Left lobe of liver (tissue), 2 donors: Measurements from ENCODE around the gene PRCD. TPM values are rescaled to one million over a fixed set of nuclear protein-coding genes. Genes with fewer than 3 reads are reported as not detected.
A peak's percentile ranks its signal among the peaks of the same experiment; 100 is the strongest.
"Not testable (repeated sequence)": the region's sequence is repeated elsewhere in the genome, so short reads cannot be mapped to it uniquely, and the experiment has no call there.

ENCODE experiments used
- ATAC-seq: fragments of 200-7000 bp; cut with Tn5 transposase; one replicate; pipeline ENCODE4 v1.9.1; 2020; ENCODE audit warnings: mild to moderate bottlenecking, moderate library complexity
- DNase-seq: peaks from one replicate; pipeline ENCODE4 v3.0.0-alpha.2; 2020; ENCODE audit warnings: low spot score
- total RNA-seq: library from RNA; stranded (reverse); gene quantifications from one replicate; pipeline ENCODE4 v1.2.1, GENCODE V29; 2021
- donor health status: DM: no; HTN: no; CAD: no; lungs with moderate emphysema.
- donor health status: DM: no; HTN: yes; CAD: no.

PRCD gene
- total RNA-seq, 1 donor from 2014 or later = 0.15 TPM

DNA sequence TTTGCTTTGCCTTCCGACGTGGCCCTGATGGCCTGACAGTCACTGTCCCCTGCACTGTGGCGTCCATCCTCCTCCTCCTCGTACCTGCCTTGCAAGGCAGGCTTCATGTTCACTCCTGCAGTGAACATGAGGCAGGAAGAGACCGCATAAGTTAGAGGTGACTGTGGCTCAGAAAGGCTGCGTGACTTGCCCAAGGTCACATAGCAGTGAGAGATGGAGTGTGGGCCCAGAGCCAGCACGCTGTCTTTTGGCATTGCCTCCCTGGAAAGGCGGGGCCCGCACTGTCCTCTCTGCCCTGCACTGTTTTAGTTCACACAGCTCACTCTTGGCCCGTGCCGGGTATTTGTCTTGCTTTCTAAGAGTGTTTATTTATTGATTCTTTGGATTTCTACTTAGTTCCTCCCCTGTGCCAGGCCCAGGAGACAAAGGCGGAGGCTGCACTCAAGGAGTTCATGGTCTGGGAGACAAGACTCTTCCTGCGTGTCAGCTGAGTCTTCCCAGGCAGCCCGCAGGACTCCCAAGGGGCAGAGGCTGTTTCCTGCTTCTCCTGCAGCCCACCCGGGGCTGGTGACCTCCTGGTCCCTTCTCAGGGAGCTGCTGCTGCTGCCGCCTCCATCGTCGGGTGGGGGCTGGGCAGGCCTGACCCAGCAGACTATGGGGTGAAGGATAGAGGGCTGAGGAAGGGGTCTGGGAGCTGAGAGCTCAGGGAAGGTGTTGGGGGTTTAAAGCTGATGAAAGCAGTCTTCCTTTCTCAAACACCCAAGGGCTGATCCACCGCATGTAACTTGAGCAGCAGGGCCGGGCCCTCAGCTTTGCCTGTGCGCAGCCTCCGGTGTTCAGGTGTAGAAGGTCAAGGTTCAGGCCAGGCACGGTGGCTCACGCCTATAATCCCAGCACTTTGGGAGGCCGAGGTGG lies 15.0 kb upstream of the PRCD start:
- DNase-seq = peak; percentile 69
- ATAC-seq = peak; percentile 62

GRCh38 chr17:76525513-76525833 lies 14.4 kb upstream of the PRCD start:
- ATAC-seq = not testable (repeated sequence)

DNA sequence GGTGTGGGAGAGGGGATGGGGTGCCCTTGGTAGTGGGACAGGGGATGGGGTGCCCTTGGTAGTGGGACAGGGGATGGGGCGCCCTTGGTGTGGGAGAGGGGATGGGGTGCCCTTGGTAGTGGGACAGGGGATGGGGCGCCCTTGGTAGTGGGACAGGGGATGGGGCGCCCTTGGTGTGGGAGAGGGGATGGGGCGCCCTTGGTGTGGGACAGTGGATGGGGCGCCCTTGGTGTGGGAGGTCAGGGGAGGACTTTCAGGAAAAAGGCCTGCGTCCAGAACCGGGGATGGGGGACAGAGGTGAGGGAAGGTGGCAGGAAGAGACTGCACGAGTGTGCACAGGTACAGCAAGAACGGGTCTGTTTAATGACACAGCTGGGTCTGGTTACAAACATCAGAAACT lies 12.8 kb upstream of the PRCD start:
- not testable (repeated sequence) for ATAC-seq, DNase-seq

More at GRCh38 chr17:76525513-76525833, 14.4 kb upstream of the PRCD start:
- DNase-seq = not testable (repeated sequence)

GRCh38 chr17:76527430-76528111 lies 12.3 kb upstream of the PRCD start:
- no peak for DNase-seq
- no peak for ATAC-seq

GRCh38 chr17:76528156-76528527 lies 11.7 kb upstream of the PRCD start:
- no peak for ATAC-seq

DNA sequence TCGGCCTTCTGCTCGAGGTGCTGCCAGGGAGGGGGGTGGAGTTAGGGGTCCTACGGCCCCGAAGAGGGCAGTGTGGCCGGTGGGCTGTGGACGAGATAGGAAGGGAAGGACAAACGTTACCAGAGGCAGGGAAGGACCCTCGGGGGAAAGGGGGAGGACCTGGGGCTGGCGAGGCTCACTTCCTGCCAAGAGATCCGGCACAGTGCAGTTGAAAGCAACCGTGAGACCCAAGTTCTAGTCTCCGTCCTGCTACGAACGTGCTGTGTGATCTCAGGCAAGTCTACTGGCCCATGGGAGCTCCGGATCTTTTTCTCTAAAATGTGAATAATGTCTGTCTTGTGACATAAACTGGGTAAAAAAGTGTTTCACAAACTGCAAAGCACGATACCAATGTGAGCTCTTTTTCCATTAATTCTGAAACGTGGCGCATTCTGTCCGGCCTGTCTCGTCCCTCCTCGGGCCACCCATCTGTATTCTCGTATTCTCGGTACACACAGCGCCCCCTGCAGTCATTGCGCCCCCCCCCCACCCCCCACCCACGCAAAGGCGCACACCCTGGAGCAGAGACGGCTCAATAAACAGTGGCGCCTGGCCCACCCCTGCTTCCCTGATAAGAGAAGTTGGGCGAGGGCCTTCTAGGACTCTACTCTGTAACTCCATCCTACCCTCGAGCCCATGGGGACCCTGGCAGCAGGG lies 11.2 kb upstream of the PRCD start:
- ATAC-seq = no peak
- DNase-seq = no peak

More at GRCh38 chr17:76528156-76528527, 11.7 kb upstream of the PRCD start:
- DNase-seq = no peak

GRCh38 chr17:76529224-76530094 lies 10.4 kb upstream of the PRCD start:
- DNase-seq = peak; percentile 60
- peak; percentile 53 for ATAC-seq

DNA sequence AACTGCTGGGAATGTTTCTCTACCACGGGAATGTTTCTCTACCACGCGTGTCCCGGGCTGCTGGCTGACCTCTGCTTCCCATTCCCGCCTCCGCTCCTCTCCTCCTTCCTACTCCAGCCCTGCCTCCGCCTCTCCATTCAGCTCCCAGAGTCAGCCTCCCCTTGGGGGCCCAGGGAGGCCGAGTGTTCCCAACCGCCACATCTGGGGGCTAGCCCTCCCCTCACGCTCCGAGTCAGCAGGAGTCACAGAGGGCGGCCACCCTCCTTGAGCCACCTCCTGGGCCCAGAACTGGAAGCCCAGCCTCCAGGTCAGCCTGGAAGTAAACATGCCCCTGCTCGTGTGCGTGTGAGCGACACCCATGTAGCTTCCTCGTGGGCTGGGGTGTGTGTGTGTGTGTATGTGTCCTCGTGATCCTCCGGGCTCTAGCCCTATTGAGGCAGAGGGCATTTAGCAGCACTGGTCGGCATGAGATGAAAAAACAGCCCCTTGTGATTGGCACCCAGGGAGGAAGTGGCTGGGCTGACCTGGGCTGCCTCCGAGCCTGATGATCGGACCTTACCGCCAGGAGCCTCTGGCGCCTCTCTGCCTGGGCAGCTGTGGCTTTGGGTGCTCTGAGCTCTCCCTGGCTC lies 9.6 kb upstream of the PRCD start:
- DNase-seq (no peak), ATAC-seq (peak; percentile 17)

DNA sequence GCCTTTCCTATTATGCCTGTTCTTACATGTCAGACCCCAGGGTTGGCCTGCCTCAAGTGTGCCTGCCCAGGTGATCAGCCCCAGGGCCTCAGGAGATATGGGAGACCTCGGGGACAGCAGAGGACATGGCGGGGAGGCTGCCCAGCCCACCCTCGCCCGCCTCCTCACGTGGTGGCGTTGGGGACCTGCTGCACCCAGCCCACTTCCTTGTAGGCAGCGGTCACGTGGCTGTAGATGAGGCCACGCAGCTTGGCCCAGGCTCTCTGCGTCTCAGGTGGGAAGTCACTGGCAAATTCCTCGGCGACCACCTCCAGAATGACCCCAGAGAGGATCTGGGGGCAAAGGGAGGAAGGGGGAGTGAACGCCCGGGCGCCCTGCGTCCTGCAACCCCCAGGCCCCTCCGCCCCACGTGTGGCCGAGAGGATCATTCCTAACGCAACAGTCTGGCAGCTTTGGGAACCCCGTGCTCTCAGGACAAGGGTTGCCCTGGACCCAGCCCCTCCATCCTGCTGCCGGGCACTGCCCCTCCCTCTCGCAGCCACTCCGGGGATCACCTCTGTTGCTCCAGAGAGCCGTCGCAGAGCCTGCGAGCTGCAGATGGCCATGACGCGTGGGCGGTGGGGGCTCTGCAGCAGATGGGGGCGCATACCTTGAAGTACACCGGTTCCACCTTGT lies 8.9 kb upstream of the PRCD start:
- ATAC-seq (no peak), DNase-seq (no peak)

DNA sequence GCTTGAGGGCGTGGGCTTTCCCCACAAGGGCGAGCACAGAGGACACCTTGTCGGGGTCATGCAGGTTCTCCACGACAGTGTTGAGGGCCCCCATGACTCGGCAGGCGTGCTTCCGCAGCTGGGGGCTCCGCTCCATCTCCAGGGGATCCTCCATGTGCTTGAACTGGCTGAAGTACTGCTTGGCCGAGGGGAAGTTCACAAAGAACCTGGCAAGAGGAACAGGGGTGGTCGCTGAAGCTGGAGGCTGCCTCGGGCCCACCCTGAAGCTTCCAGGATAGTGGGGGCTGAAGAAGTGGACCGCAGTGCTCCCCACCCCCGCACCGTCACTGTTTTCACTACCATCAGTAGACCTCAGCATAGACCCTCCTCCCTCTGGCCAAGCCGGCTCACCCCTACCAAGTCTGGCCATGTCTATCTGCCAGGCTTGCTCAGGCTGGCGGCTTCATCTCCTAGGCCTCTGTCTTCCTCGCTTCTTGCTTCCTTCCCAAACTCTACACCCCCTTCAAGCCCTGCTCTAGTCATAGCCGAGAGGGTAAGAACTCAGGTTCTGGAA lies 8.3 kb upstream of the PRCD start:
- no peak for ATAC-seq
- DNase-seq = no peak

- DNase-seq (no peak), ATAC-seq (no peak)
Measured at GRCh38 chr17:76532072-76532651, 7.7 kb upstream of the PRCD start.

GRCh38 chr17:76533640-76534359 lies 6.0 kb upstream of the PRCD start:
- DNase-seq, ATAC-seq: not testable (repeated sequence)

DNA sequence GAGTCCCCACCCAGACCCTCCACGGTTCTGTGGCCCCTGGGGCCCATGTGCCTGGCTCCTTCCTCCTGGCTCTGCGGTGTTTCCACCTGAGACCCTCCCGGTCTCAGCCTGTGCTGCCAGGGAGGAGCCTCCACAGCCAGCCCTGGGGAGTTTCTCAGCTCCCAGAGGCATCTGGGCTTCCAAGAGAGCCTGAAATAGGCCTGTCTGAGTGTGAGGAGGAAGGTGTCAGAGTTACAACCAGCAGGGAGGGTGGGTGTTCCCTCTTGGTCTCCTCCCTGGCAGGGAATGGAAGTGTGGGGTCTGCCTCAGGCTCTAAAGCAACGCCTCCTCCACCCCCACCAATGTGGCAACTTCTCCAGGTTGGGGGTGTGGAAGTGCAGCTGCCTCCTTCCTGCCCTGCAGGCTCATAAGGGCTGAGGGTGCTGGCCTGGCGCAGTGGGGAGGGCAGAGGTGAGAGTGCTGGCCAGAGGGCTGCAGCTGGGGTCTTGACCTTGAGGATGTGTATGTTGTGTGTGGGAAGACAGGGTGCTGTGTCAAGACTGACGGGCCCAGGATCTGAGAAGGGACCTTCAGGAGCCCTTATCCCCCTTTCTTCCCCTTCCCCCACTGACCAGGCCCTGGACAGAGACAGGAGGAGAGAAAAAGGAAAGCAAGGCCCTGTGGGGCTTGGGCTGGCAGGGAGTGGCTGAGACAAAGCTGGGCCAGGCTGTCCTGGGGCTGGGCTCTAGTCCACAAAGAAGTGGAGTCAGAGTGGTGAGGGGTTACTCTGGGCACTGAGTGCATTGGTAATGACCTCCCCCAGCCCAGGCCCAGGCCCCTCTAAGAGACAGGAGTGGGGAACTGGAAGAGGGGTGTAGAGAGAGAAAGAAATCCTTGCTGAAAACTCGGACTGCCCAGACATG lies 4.8 kb upstream of the PRCD start:
- no peak for DNase-seq
- ATAC-seq = no peak

DNA sequence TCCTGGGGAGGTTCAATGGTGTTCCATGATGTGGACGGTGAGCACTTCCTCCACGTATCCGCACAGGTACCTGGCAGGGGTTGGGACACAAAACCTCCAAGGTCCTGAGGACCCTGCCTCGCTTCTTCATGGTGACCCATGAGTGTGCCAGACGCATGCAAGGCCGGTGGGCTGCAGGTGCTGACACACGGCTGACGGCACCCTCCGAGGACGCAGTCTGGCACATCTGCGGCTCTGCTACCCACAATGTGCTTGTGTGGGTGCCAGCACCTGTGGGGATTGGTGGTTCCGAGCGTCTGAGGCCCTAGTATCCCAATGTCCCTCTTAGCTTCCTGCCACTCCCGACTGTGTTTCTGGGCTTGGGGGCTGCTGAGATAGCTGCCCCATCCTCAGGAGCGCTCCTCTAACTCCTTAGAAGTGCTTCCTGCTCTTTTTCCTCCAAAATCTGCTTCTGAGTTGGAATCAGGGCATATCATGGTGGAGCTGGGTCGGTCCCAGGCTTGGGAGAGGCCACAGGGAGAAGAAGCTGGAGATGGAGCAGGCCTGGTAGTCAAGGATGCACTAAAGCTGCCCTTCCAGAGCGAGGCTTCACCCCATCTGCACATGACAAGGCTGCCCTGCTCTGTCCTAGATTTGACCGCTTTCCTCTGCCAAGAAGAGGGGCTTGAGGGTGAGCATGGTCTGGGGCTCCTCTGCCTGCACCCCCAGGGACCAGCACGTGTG lies 3.9 kb upstream of the PRCD start:
- DNase-seq = no peak
- ATAC-seq = no peak

GRCh38 chr17:76536511-76537287 lies 3.1 kb upstream of the PRCD start:
- DNase-seq = no peak
- ATAC-seq = no peak

- DNase-seq (no peak), ATAC-seq (peak; percentile 9)
Measured at GRCh38 chr17:76537288-76537577, 2.6 kb upstream of the PRCD start.
